Measurements from ENCODE around the gene GRID2.

- TF ChIP-seq POLR2A (IDR thresholded peaks at IDR 0.05; ENCODE audit: low read length) (no peak), GATA1 (IDR thresholded peaks at IDR 0.05; ENCODE audit: low read depth, low read length) (no peak)
Measured at GRCh38 chr4:93710101-93710846, 1406.5 kb downstream of the GRID2 start.

Measured in erythroblast (primary cell).